ENCODE data around the gene WIPF3. TPM values are rescaled to one million over a fixed set of nuclear protein-coding genes. Genes with fewer than 3 reads are reported as not detected.

WIPF3 gene
- total RNA-seq, 1 donor from 2014 or later, result 4.1 TPM

Small RNA genes lying within 50 kb of the gene (small RNA-seq; reads per million reads assigned to genes)
- not detected for gene RF01210

Other genes starting within 250 kb of the WIPF3 start
- 0.41 TPM for gene PRR15, start 242.7 kb upstream of the WIPF3 start, total RNA-seq
- 88.5 TPM for gene SCRN1, start 183.3 kb downstream of the WIPF3 start, total RNA-seq
- 7.3 TPM for gene FKBP14, start 220.2 kb downstream of the WIPF3 start, total RNA-seq
- 30.6 TPM for gene PLEKHA8, start 221.9 kb downstream of the WIPF3 start, total RNA-seq